ENCODE results near the gene ZNF879.

Gene ZNF879

GRCh38 chr5:178993955-178994579, 29.5 kb upstream of the ZNF879 start:
- no peak for DNase-seq
- no peak overlapping the region for H2AFZ ChIP-seq (ENCODE audit: low read length)
- no peaks in the 10 kb centered on the region for H3K9me2 ChIP-seq (replicated peaks; ENCODE audit: insufficient read depth, low read length)
- no peak overlapping the region for H3K27ac ChIP-seq (ENCODE audit: low read length)
- no peak overlapping the region for H3K4me3 ChIP-seq (ENCODE audit: low read length)
- H3K27me3 ChIP-seq (replicated peaks; ENCODE audit: insufficient read depth, low read length): no peaks in the 10 kb centered on the region
- no peaks in the 10 kb centered on the region for H3F3A ChIP-seq (ENCODE audit: insufficient read depth, low read length)
- no peak overlapping the region for H3K9ac ChIP-seq (ENCODE audit: low read length)
- no peaks in the 10 kb centered on the region for H3K36me3 ChIP-seq (replicated peaks; ENCODE audit: insufficient read depth, low read length)
- no peaks in the 10 kb centered on the region for H3K9me3 ChIP-seq (replicated peaks; ENCODE audit: insufficient read depth, low read length)
- no peaks in the 10 kb centered on the region for H3K4me1 ChIP-seq (ENCODE audit: low read length)
- TF ChIP-seq EZH2 (optimal IDR thresholded peaks at IDR 0.05; ENCODE audit: low read depth, low read length) (no peak), CTCF (IDR thresholded peaks at IDR 0.05; ENCODE audit: low read length) (no peak), EZH2phosphoT487 (IDR thresholded peaks at IDR 0.05; ENCODE audit: low read length) (no peak)
- no peaks in the 10 kb centered on the region for H3K79me2 ChIP-seq (ENCODE audit: low read length)
- no peak overlapping the region for H3K4me2 ChIP-seq (ENCODE audit: low read depth, low read length)
- H4K20me1 ChIP-seq (ENCODE audit: insufficient read depth, low read length): no peaks in the 10 kb centered on the region

DNA sequence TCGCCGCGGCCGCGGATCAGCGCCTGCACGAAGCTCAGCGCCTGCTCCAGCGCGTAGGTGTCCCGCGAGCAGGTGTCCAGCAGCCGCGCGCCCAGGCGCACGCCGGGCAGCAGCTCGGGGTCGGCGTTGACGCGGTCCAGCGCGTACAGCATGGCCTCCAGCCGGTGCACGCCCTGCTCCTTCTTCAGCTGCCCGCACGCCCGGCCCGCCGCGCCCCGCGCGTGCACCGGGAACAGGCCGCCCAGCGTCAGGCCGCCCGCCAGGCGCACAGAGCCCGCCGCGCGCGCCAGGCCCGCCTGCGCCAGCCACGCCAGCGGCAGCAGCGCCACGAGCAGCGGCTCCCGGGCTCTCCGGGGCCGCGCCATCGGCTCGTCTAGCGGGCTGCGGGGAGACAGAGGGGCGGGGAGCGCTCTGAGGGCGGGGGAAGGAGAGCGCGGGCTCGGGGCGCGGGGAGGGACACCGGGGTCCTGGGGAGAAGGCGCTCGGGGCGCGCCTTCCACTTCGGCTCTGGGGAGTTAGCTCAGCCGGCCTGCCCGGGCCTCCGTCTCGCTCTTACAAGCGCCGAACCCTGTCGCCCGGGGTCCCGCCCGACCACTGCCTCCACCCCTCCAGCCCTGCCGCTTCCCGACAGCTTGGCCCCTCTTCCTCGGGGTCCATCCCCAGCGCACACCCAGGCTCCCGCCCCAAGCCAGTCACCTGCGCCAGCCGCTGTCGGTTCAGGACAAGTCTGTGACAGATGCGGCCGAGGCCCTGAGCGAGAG, 28.8 kb upstream of the ZNF879 start, which contains the start of gene GRM6:
GRM6 (minus strand) TSS at position 741 of the 761 bp plus-strand sequence; CDS start at position 365, 376 bp downstream.
- no peak within 1 kb of the TSS for H3K4me3 ChIP-seq (ENCODE audit: low read length)
- H4K20me1 ChIP-seq (ENCODE audit: insufficient read depth, low read length): no peaks in the 10 kb centered on the region
- no peak within 1 kb of the TSS for H3K4me2 ChIP-seq (ENCODE audit: low read depth, low read length)
- DNase-seq: no peak
- no peaks in the 10 kb centered on the region for H3K27me3 ChIP-seq (replicated peaks; ENCODE audit: insufficient read depth, low read length)
- TF ChIP-seq EZH2 (optimal IDR thresholded peaks at IDR 0.05; ENCODE audit: low read depth, low read length) (no peak), EZH2phosphoT487 (IDR thresholded peaks at IDR 0.05; ENCODE audit: low read length) (no peak), CTCF (IDR thresholded peaks at IDR 0.05; ENCODE audit: low read length) (no peak)
- no peaks in the 10 kb centered on the region for H3K79me2 ChIP-seq (ENCODE audit: low read length)
- H3K4me1 ChIP-seq (ENCODE audit: low read length): no peaks in the 10 kb centered on the region
- H3K9me2 ChIP-seq (replicated peaks; ENCODE audit: insufficient read depth, low read length): no peaks in the 10 kb centered on the region
- no peak within 1 kb of the TSS for H2AFZ ChIP-seq (ENCODE audit: low read length)
- H3K27ac ChIP-seq (ENCODE audit: low read length): no peak within 1 kb of the TSS
- no peaks in the 10 kb centered on the region for H3K9me3 ChIP-seq (replicated peaks; ENCODE audit: insufficient read depth, low read length)
- no peak within 1 kb of the TSS for H3K9ac ChIP-seq (ENCODE audit: low read length)
- no peaks in the 10 kb centered on the region for H3F3A ChIP-seq (ENCODE audit: insufficient read depth, low read length)
- H3K36me3 ChIP-seq (replicated peaks; ENCODE audit: insufficient read depth, low read length): no peaks in the 10 kb centered on the region

- Histone ChIP-seq H2AFZ (ENCODE audit: low read length) (no peak overlapping the region), H3K27me3 (replicated peaks; ENCODE audit: insufficient read depth, low read length) (no peaks in the 10 kb centered on the region), H3K4me3 (ENCODE audit: low read length) (no peak overlapping the region), H3K4me2 (ENCODE audit: low read depth, low read length) (no peak overlapping the region), H3F3A (ENCODE audit: insufficient read depth, low read length) (no peaks in the 10 kb centered on the region), H3K9me2 (replicated peaks; ENCODE audit: insufficient read depth, low read length) (no peaks in the 10 kb centered on the region), H3K9ac (ENCODE audit: low read length) (no peak overlapping the region), H3K36me3 (replicated peaks; ENCODE audit: insufficient read depth, low read length) (no peaks in the 10 kb centered on the region), H3K27ac (ENCODE audit: low read length) (no peak overlapping the region), H3K9me3 (replicated peaks; ENCODE audit: insufficient read depth, low read length) (no peaks in the 10 kb centered on the region), H3K79me2 (ENCODE audit: low read length) (no peaks in the 10 kb centered on the region), H3K4me1 (ENCODE audit: low read length) (no peaks in the 10 kb centered on the region), H4K20me1 (ENCODE audit: insufficient read depth, low read length) (no peaks in the 10 kb centered on the region)
- DNase-seq: no peak
- TF ChIP-seq EZH2 (optimal IDR thresholded peaks at IDR 0.05; ENCODE audit: low read depth, low read length) (no peak), EZH2phosphoT487 (IDR thresholded peaks at IDR 0.05; ENCODE audit: low read length) (no peak)
Measured at GRCh38 chr5:178995341-178995690, 28.3 kb upstream of the ZNF879 start.

DNA sequence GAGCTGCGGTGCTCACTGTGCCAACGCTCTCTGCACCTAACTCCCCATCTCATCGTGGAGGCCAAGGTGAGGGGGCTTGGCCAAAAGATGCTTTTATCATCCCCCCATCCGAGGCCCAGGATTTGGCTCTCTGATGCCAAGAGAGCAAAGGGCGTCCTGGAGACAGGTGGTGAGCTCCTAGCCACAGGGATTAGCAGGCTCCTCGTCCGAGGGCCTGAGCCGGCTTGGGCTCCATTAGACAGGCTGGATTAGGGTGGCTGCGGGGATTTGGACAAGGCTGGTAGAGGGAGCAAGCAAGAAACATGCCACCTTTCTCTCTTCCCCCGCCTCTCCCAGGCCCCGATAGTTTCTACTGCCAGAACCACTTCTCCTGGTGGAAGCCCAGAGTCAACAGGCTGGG, 27.4 kb upstream of the ZNF879 start:
- Histone ChIP-seq H3K4me1 (ENCODE audit: low read length) (no peaks in the 10 kb centered on the region), H3F3A (ENCODE audit: insufficient read depth, low read length) (no peaks in the 10 kb centered on the region), H3K9ac (ENCODE audit: low read length) (no peak overlapping the region), H3K9me2 (replicated peaks; ENCODE audit: insufficient read depth, low read length) (no peaks in the 10 kb centered on the region), H3K9me3 (replicated peaks; ENCODE audit: insufficient read depth, low read length) (no peaks in the 10 kb centered on the region), H3K4me3 (ENCODE audit: low read length) (no peak overlapping the region), H3K36me3 (replicated peaks; ENCODE audit: insufficient read depth, low read length) (no peaks in the 10 kb centered on the region), H3K27ac (ENCODE audit: low read length) (no peak overlapping the region), H2AFZ (ENCODE audit: low read length) (no peak overlapping the region), H3K4me2 (ENCODE audit: low read depth, low read length) (no peak overlapping the region), H3K27me3 (replicated peaks; ENCODE audit: insufficient read depth, low read length) (no peaks in the 10 kb centered on the region), H4K20me1 (ENCODE audit: insufficient read depth, low read length) (no peaks in the 10 kb centered on the region), H3K79me2 (ENCODE audit: low read length) (no peaks in the 10 kb centered on the region)
- DNase-seq: no peak
- TF ChIP-seq CTCF (IDR thresholded peaks at IDR 0.05; ENCODE audit: low read length) (no peak), EZH2 (optimal IDR thresholded peaks at IDR 0.05; ENCODE audit: low read depth, low read length) (no peak), EZH2phosphoT487 (IDR thresholded peaks at IDR 0.05; ENCODE audit: low read length) (no peak)
